ENCODE measurements around the gene NABP2.

NABP2 gene

GRCh38 chr12:56224102-56224701 lies at the start of gene NABP2:
Gene NABP2, plus strand, starts transcription at chr12:56224342. Its CDS starts 515 bp downstream, at chr12:56224857.
- H3K4me3 ChIP-seq (ENCODE audit: low read depth, low read length) = peak within 1 kb of the TSS; percentile 80
- TF ChIP-seq CTCF (conservative IDR thresholded peaks at IDR 0.05; ENCODE audit: low read depth, low read length) = peak; percentile 70
- DNase-seq (ENCODE audit: low read depth) = peak; percentile 98

GRCh38 chr12:56178347-56178746 lies 45.8 kb upstream of the NABP2 start:
- no peak for DNase-seq (ENCODE audit: low read depth)
- H3K4me3 ChIP-seq (ENCODE audit: low read depth, low read length) = no peak overlapping the region
- TF ChIP-seq CTCF (conservative IDR thresholded peaks at IDR 0.05; ENCODE audit: low read depth, low read length) = no peak

- H3K4me3 ChIP-seq (ENCODE audit: low read depth, low read length) = no peak overlapping the region
- no peak for DNase-seq (ENCODE audit: low read depth)
- TF ChIP-seq CTCF (conservative IDR thresholded peaks at IDR 0.05; ENCODE audit: low read depth, low read length) = no peak
Observed at GRCh38 chr12:56186957-56187356, 37.2 kb upstream of the NABP2 start.

GRCh38 chr12:56188131-56188777 lies 35.9 kb upstream of the NABP2 start:
- peak; percentile 32 for DNase-seq (ENCODE audit: low read depth)
- H3K4me3 ChIP-seq (ENCODE audit: low read depth, low read length) = peak overlapping the region; percentile 77
- TF ChIP-seq CTCF (conservative IDR thresholded peaks at IDR 0.05; ENCODE audit: low read depth, low read length) = no peak

- no peak for DNase-seq (ENCODE audit: low read depth)
- peak overlapping the region; percentile 77 for H3K4me3 ChIP-seq (ENCODE audit: low read depth, low read length)
- no peak for TF ChIP-seq CTCF (conservative IDR thresholded peaks at IDR 0.05; ENCODE audit: low read depth, low read length)
Observed at GRCh38 chr12:56188778-56189098, 35.4 kb upstream of the NABP2 start.

GRCh38 chr12:56189099-56189917 lies 34.8 kb upstream of the NABP2 start, which contains the start of gene SMARCC2:
Gene SMARCC2, minus strand, starts transcription at chr12:56189483. Its CDS starts 22 bp downstream, at chr12:56189461.
- DNase-seq (ENCODE audit: low read depth) = peak; percentile 89
- TF ChIP-seq CTCF (conservative IDR thresholded peaks at IDR 0.05; ENCODE audit: low read depth, low read length) = peak; percentile 67
- peak within 1 kb of the TSS; percentile 84 for H3K4me3 ChIP-seq (ENCODE audit: low read depth, low read length)
